Measurements from ENCODE around the gene TRAF5.

TRAF5 gene

GRCh38 chr1:211333906-211334305 is 7.3 kb downstream of the TRAF5 start:
- no peak for TF ChIP-seq CTCF (IDR thresholded peaks at IDR 0.05; ENCODE audit: low read depth, low read length)
- Histone ChIP-seq H3K9me3 (ENCODE audit: severe bottlenecking) (no peaks in the 10 kb centered on the region), H3K4me3 (ENCODE audit: low read depth, low read length) (no peak overlapping the region), H3K27ac (no peak overlapping the region), H3K36me3 (peaks cover 8% of the 10 kb centered on the region), H3K27me3 (ENCODE audit: insufficient read depth, low read depth, severe bottlenecking) (no peaks in the 10 kb centered on the region)
- DNase-seq, result no peak

GRCh38 chr1:211334986-211335385 is 8.4 kb downstream of the TRAF5 start:
- no peak overlapping the region for H3K27ac ChIP-seq
- no peak for TF ChIP-seq CTCF (IDR thresholded peaks at IDR 0.05; ENCODE audit: low read depth, low read length)

GRCh38 chr1:211335522-211336157 is 9.0 kb downstream of the TRAF5 start:
- DNase-seq, result no peak
- Histone ChIP-seq H3K9me3 (ENCODE audit: severe bottlenecking) (no peaks in the 10 kb centered on the region), H3K27me3 (ENCODE audit: insufficient read depth, low read depth, severe bottlenecking) (no peaks in the 10 kb centered on the region), H3K4me3 (ENCODE audit: low read depth, low read length) (no peak overlapping the region), H3K27ac (no peak overlapping the region), H3K36me3 (peaks cover 11% of the 10 kb centered on the region)
- TF ChIP-seq CTCF (IDR thresholded peaks at IDR 0.05; ENCODE audit: low read depth, low read length), result no peak

More at GRCh38 chr1:211334986-211335385, 8.4 kb downstream of the TRAF5 start:
- Histone ChIP-seq H3K9me3 (ENCODE audit: severe bottlenecking) (no peaks in the 10 kb centered on the region), H3K4me3 (ENCODE audit: low read depth, low read length) (no peak overlapping the region), H3K27me3 (ENCODE audit: insufficient read depth, low read depth, severe bottlenecking) (no peaks in the 10 kb centered on the region), H3K36me3 (peaks cover 11% of the 10 kb centered on the region)
- no peak for DNase-seq

- peak overlapping the region; percentile 52 for H3K27ac ChIP-seq
- no peak overlapping the region for H3K4me3 ChIP-seq (ENCODE audit: low read depth, low read length)
- no peaks in the 10 kb centered on the region for H3K27me3 ChIP-seq (ENCODE audit: insufficient read depth, low read depth, severe bottlenecking)
- no peak for TF ChIP-seq CTCF (IDR thresholded peaks at IDR 0.05; ENCODE audit: low read depth, low read length)
- no peaks in the 10 kb centered on the region for H3K9me3 ChIP-seq (ENCODE audit: severe bottlenecking)
- peaks cover 15% of the 10 kb centered on the region for H3K36me3 ChIP-seq
- no peak for DNase-seq
Observed at GRCh38 chr1:211336161-211336560, 9.5 kb downstream of the TRAF5 start.

- no peak for TF ChIP-seq CTCF (IDR thresholded peaks at IDR 0.05; ENCODE audit: low read depth, low read length)
- peak; percentile 83 for DNase-seq
- Histone ChIP-seq H3K36me3 (peaks cover 17% of the 10 kb centered on the region), H3K27ac (peak overlapping the region; percentile 52), H3K9me3 (ENCODE audit: severe bottlenecking) (no peaks in the 10 kb centered on the region), H3K4me3 (ENCODE audit: low read depth, low read length) (no peak overlapping the region), H3K27me3 (ENCODE audit: insufficient read depth, low read depth, severe bottlenecking) (no peaks in the 10 kb centered on the region)
Observed at GRCh38 chr1:211336775-211337174, 10.1 kb downstream of the TRAF5 start.

Measured in WERI-Rb-1 (cell line).